Natural killer cell (primary cell): Measurements from ENCODE around the gene MIER2. TPM values are rescaled to one million over a fixed set of nuclear protein-coding genes. Genes with fewer than 3 reads are reported as not detected.

Source experiments
- ATAC-seq, 3 donors: fragments of 150-1000 bp in 2 of 3; fragments of 200-7000 bp in 1 of 3; cut with Tn5 transposase; 1 replicate in 1 of 3; 2 replicates in 2 of 3; pipeline ENCODE4 v1.10.0; 2021; ENCODE audit warnings: mild to moderate bottlenecking in 2 of 3, moderate library complexity in 2 of 3
- DNase-seq, 2 donors: peaks; one replicate each; pipeline versions ENCODE4 v3.0.0 to v3.0.0-alpha.2; 2013 to 2021; ENCODE audit warnings: mixed read lengths in 1 of 2
- H3K27ac ChIP-seq: one replicate; pipeline ENCODE4 v1.5.1; 2013; ENCODE audit warnings: mild to moderate bottlenecking, low read length
- H3K27me3 ChIP-seq: one replicate; pipeline ENCODE4 v1.6.1; 2013; ENCODE audit warnings: low read length; ENCODE audit not compliant: control insufficient read depth, insufficient read depth
- H3K36me3 ChIP-seq: one replicate; pipeline ENCODE4 v1.6.1; 2013; ENCODE audit warnings: low read length; ENCODE audit not compliant: control insufficient read depth, insufficient read depth
- H3K4me1 ChIP-seq: one replicate; pipeline ENCODE4 v1.6.1; 2013; ENCODE audit warnings: low read length; ENCODE audit not compliant: control insufficient read depth, insufficient read depth
- H3K4me3 ChIP-seq: one replicate; pipeline ENCODE4 v1.5.1; 2013; ENCODE audit warnings: low read length
- H3K9me3 ChIP-seq: one replicate; pipeline ENCODE4 v1.6.1; 2013; ENCODE audit warnings: low read length; ENCODE audit not compliant: control insufficient read depth, insufficient read depth
- H3K27ac Mint-ChIP-seq, 2 donors: one replicate each; pipeline ENCODE4 v1.8.0; 2022; ENCODE audit warnings: mild to moderate bottlenecking in 2 of 2, mixed read lengths in 2 of 2, moderate library complexity in 1 of 2
- H3K27me3 Mint-ChIP-seq, 2 donors: one replicate each; pipeline ENCODE4 v1.8.0; 2022; ENCODE audit warnings: low read depth in 2 of 2, mixed read lengths in 2 of 2
- H3K36me3 Mint-ChIP-seq: one replicate; pipeline ENCODE4 v1.8.0; 2022; ENCODE audit warnings: mixed read lengths
- H3K4me1 Mint-ChIP-seq, 2 donors: one replicate each; pipeline ENCODE4 v1.8.0; 2022; ENCODE audit warnings: mixed read lengths in 2 of 2
- H3K4me3 Mint-ChIP-seq: one replicate; pipeline ENCODE4 v1.8.0; 2022; ENCODE audit warnings: mild to moderate bottlenecking, moderate library complexity, mixed read lengths
- H3K9me3 Mint-ChIP-seq, 2 donors: one replicate each; pipeline ENCODE4 v1.8.0; 2022; ENCODE audit warnings: mixed read lengths in 2 of 2
- WGBS: methylation state at CpG from one replicate; pipeline ENCODE4 v1.1.7; 2013; ENCODE audit warnings: missing lambda C conversion rate; ENCODE audit not compliant: insufficient coverage; 5-methylcytosine and 5-hydroxymethylcytosine counted together
- intact Hi-C: fragments of 100-400 bp; cut with micrococcal nuclease; formaldehyde crosslinking; loops from one replicate; pipeline ENCODE4 v1.14.2; 2022
- total RNA-seq, 4 donors: library from RNA; stranded (reverse); fragments of 120-200 nt in 1 of 4; gene quantifications; one replicate each; pipeline versions ENCODE4 v1.2.3 to v1.2.4, GENCODE V29; 2013 to 2022
- TF ChIP-seq, protein P1 (sequence below): fragments of 200-600 bp; IDR thresholded peaks from one replicate; pipeline ENCODE4 v1.8.0; 2022; ENCODE audit warnings: antibody characterized with exemption

The MIER2 gene
- total RNA-seq, 3 donors from 2014 or later (not counting 1 experiment from before 2014, with no cell fraction given): 14.8 to 17.7 (median 15.4) TPM

DNA sequence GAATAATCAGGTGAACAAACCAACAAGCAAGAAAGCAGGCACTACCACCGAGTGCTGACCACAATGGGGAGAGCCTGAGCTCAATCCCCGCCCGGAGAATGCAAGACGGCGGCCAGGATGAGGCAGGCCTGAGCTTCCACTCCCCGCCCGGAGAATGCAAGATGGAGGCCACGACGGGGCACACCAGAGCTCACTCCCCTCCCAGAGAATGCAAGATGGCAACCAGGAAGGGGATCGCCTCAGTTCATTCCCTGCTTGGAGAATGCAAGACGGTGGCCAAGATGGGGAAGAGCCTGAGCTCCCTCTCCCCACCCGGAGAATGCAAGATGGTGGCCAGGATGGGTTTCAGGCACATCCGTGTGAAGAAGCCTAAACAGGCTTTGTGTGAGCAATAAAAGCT lies 24.7 kb upstream of the MIER2 start:
- DNase-seq: no peak
- TF ChIP-seq, protein P1, sequence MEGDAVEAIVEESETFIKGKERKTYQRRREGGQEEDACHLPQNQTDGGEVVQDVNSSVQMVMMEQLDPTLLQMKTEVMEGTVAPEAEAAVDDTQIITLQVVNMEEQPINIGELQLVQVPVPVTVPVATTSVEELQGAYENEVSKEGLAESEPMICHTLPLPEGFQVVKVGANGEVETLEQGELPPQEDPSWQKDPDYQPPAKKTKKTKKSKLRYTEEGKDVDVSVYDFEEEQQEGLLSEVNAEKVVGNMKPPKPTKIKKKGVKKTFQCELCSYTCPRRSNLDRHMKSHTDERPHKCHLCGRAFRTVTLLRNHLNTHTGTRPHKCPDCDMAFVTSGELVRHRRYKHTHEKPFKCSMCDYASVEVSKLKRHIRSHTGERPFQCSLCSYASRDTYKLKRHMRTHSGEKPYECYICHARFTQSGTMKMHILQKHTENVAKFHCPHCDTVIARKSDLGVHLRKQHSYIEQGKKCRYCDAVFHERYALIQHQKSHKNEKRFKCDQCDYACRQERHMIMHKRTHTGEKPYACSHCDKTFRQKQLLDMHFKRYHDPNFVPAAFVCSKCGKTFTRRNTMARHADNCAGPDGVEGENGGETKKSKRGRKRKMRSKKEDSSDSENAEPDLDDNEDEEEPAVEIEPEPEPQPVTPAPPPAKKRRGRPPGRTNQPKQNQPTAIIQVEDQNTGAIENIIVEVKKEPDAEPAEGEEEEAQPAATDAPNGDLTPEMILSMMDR: no peak
- Histone ChIP-seq H3K36me3 (no peaks in the 10 kb centered on the region), H3K4me1 (no peaks in the 10 kb centered on the region), H3K27me3 (no peaks in the 10 kb centered on the region), H3K4me3 (no peak overlapping the region), H3K9me3 (no peaks in the 10 kb centered on the region), H3K27ac (no peak overlapping the region)
- Mint-ChIP-seq H3K4me3 (no peak overlapping the region), H3K4me1 (no peaks in the 10 kb centered on the region), H3K36me3 (no peaks in the 10 kb centered on the region), H3K9me3 (no peaks in the 10 kb centered on the region), H3K27me3 (peaks cover 13 to 19% of the 10 kb centered on the region in 2 donors), H3K27ac (no peak overlapping the region)
- intact Hi-C loops: no loop called here
- ATAC-seq: no peak
- 90% methylated on average over 13 of the region's 13 CpGs for WGBS

DNA sequence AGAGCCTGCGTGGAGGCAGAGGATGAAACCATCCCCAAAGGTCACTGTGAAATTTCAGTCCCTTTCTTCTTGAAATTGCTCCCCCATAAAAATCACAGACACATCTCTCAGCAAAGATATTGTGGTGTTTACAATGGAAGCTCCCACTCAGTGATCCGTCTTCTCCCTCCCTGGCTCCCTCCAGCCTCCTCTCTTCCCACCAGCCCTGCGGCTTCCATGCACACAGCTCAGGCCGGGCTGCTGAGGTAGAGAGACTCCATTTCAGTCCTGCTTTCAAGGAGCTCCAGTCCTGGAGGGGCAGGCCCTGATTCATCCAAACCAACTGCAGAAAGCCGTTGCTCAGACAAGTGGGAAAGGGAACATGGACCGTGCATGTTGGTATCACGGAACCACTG lies 24.0 kb upstream of the MIER2 start:
- Mint-ChIP-seq H3K36me3 (no peaks in the 10 kb centered on the region), H3K4me1 (no peaks in the 10 kb centered on the region), H3K9me3 (no peaks in the 10 kb centered on the region), H3K27ac (no peak overlapping the region), H3K27me3 (peaks cover 13 to 19% of the 10 kb centered on the region in 2 donors), H3K4me3 (no peak overlapping the region)
- 78% methylated on average over 7 of the region's 7 CpGs for WGBS
- H3K4me3 ChIP-seq: no peak overlapping the region
- ATAC-seq (no peak), DNase-seq (peak in 1 of 2 donors; percentile 0)
- TF ChIP-seq, protein P1: no peak
- H3K9me3 ChIP-seq: no peaks in the 10 kb centered on the region
- no peaks in the 10 kb centered on the region for H3K27me3 ChIP-seq
- no peaks in the 10 kb centered on the region for H3K4me1 ChIP-seq
- intact Hi-C loops: no loop called here
- H3K27ac ChIP-seq: no peak overlapping the region
- H3K36me3 ChIP-seq: no peaks in the 10 kb centered on the region

DNA sequence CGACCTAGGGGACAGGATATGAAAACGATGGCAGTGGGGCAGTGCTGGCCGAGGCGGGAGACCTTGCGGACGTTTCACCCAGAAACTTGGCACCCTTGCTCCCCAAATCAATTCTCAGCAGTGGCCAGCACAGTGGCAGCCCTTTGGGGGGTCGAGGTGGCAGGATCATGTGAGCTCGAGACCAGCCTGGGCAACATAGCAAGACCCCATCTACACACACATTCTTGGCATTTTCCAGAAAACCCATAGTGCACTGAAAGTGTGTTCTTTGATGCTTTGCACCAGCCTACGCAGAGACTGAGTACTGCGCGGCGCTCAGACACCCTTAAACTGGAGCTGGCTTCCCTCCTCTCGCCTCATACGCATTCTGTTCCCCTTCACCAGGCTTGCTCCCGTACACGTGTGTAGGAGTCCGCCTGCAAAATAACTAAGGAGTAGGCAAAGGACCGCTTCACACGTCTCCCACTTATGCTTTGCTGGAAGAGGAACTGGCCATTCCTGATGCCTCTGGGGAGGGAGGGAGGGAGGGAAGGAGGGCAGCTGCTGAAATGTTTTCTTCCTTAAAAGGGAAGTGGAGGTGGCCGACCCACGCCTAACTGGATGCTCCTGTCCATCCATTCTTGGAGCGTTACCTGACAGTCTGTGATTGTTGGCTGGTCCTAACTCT lies 23.5 kb upstream of the MIER2 start:
- WGBS: 70% methylated on average over 22 of the region's 22 CpGs

More for the DNA sequence above, 23.5 kb upstream of the MIER2 start:
- ATAC-seq (no peak), DNase-seq (peak in 1 of 2 donors; percentile 6)
- no peak overlapping the region for H3K4me3 Mint-ChIP-seq
- H3K4me1 Mint-ChIP-seq: no peaks in the 10 kb centered on the region
- no peak overlapping the region for H3K4me3 ChIP-seq
- H3K36me3 Mint-ChIP-seq: no peaks in the 10 kb centered on the region
- H3K9me3 Mint-ChIP-seq: no peaks in the 10 kb centered on the region
- TF ChIP-seq, protein P1: no peak
- no peaks in the 10 kb centered on the region for H3K4me1 ChIP-seq
- intact Hi-C loops: no loop called here
- no peaks in the 10 kb centered on the region for H3K27me3 ChIP-seq
- no peaks in the 10 kb centered on the region for H3K9me3 ChIP-seq
- H3K27ac ChIP-seq: no peak overlapping the region
- no peak overlapping the region for H3K27ac Mint-ChIP-seq
- peaks cover 13 to 19% of the 10 kb centered on the region in 2 donors for H3K27me3 Mint-ChIP-seq
- no peaks in the 10 kb centered on the region for H3K36me3 ChIP-seq
